Stimulated activated CD8-positive, alpha-beta memory T cell treated with anti-CD3 and anti-CD28 coated beads, Interleukin-4, amount 100 ng/mL, for 1 hour (primary cell): ENCODE data around the gene IRAK1.
"Not testable (repeated sequence)": the region's sequence is repeated elsewhere in the genome, so short reads cannot be mapped to it uniquely, and the experiment has no call there.

ENCODE experiments used
- DNase-seq, 2 donors: peaks; one replicate each; pipeline ENCODE4 v3.0.0-alpha.2; 2020; ENCODE audit warnings: low read depth in 2 of 2, low spot score in 1 of 2

The IRAK1 gene

DNA sequence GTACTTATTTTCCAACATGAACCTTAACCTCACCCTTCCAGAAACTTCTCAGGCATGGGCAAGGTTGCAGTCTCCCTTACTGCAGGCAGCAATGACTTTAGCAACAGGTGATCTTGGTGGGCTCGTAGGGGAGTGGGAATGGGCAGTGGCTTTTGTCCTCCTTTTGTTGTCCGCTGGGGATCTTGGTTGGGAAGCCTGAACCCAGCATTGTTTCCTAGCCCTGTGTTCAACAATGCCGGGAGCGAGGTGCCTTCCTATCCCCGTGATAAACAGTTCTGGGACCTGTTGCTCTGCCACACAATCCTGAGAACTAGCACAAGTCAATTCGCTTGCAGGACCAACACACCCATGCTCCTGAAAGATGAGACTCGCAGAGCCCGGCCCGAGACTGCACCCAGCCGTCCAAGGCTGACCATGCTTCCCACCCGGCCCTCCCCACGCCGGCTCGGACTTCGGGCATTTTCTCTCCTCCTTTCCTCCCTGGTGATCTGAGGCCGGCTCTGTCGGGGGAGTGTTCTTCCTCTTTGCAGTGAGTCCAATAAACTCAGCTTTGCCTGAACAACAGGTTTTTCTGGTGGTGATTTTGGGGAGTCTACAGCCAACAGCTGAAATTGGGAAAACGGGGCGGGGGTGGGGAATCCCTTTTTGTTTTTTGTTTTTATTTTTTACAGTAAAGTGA is 20.2 kb downstream of the IRAK1 start:
- DNase-seq = no peak

DNA sequence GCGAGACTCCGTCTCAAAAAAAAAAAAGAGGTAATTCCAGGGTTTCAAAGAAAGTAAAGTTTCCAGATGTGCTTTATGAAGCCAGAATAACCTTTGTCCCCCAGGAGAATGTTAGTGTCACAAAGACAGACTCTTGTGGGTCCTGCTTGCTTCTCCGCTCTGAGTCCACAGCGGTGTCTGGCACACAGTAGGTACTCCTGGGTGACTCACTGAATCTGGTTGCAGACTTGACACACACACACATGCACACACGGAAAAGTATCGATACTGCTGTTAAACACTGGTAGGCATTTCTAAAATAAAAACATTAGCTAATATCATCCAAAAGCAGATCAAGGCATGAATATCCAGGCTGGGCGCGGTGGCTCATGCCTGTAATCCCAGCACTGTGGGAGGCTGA is 24.2 kb downstream of the IRAK1 start:
- DNase-seq = no peak

DNA sequence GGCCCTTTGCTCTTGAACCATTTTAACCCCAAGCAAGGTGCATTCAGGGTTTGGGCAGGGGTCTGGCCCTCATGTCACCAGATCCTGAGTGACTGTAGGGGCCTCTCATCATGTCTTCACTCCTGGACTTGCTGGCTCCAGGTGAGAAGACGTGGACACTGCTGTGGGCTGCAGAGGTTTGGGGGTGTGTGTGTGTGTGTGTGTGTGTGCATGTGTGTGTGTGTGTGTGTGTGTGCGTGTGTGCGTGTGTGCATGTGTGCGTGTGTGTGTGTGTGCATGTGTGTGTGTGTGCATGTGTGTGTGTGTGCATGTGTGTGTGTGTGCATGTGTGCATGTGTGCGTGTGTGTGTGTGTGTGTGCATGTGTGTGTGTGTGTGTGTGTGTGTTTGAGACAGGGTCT is 25.3 kb downstream of the IRAK1 start:
- not testable (repeated sequence) for DNase-seq

DNA sequence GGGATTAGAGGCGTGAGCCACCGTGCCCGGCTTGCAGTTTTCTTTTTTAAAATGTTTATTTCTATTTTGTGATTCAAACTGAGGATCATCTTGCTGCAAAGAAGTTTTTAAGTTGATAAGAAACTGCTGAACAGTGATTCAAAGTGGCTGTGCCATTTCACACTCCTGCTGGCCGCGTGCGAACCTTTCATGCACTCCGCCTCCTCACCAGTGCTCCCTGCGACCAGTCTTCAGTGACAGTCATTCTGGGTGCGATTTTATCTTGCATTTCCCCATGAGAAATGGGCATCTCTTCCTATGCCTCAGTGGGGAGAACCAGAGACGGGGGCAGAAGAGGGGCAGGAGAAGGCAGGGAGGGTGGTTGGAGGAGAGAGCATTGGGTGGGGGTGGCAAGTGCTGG is 25.7 kb downstream of the IRAK1 start:
- DNase-seq = no peak

DNA sequence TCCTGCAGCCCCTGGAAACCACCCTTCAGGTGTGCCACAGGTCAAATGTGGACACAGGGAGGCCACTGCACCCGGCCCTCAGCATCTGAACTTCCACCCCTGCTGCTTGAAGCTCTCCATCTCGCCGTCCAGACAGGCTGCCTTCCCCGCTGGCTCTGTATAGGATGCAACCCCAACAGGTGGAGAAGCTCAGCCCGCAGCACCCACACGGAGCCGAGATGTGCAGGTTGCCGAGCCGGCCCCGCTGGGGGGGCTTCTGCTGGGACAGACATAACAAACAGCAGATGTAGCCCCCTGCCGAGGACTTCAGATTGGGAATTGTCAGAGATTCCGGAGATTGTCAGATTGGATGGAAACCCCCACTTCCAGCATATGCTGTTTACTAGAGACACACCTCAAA is 26.6 kb downstream of the IRAK1 start:
- DNase-seq = no peak

DNA sequence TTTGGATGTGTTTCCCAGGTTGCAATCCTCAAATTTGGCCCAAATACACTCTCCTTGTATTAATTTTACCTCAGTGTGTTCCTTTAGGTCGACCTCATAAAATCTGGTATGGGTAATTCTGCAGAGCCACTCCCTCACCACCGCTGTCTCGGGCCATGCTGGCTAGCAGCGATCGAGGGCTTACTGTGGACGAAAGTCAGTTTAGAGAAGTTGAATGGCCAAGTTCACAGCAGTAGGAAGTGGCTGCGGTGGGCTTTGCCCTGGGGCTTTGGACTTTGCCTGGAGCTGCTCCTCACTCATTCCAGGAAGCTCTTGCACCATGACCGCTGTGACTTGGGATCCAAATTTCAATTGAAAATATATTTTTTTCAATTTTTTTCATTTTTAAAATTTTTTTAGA is 27.5 kb downstream of the IRAK1 start:
- DNase-seq = no peak

DNA sequence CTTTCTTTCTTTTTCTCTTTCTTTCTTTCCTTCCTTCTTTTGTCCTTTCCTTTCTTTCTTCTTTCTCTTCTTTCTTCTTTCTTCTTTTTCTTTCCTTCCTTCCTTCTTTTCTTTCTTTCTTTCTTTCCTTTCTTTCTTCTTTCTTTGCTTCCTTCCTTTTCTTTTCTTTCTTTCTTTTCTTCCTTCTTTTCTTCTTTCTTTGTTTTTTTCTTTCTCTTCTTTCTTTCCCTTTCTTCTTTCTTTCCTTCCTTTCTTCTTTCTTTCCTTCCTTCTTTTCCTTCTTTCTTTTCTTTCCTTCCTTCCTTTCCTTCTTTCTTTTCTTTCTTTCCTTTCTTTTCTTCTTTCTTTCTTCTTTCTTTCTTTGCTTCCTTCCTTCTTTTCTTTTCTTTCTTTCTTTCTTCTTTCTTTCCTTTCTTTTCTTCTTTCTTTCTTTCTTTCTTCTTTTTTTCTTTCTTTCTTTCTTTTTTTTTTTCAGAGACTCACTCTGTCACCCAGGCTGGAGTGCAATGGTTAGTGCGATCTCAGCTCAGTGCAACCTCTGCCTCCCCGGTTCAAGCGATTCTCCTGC is 28.6 kb downstream of the IRAK1 start:
- DNase-seq = no peak

DNA sequence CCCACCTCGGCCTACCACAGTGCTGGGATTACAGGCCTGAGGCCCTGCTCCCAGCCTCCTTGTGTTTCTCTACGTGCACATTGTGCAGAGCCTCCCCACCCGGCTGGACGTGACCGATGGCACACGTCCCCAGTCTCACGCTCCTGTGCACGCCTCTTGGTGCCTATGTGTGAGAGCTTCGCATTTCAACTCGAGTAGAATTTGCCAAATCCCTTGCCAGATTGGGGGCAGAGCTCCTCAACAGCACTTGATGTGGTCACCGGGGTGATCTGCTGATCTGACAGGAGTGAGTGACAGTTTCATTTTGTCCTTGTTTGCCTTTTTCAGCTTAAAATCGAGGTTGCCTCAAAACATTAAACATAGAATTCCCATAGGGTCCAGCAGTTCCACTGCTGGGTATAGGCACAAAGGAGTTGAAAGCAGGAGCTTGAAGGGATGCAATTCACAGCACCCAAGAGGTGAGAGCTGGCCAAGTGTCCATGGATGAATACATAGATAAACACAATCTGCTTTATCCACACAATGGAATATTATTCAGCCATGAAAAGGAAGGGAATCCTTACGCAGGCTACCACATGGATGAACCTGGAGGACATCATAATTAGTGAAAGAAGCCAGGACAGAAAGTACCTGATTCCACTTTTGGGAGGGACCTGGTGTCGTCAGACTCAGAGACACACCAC is 29.6 kb downstream of the IRAK1 start:
- DNase-seq = no peak

DNA sequence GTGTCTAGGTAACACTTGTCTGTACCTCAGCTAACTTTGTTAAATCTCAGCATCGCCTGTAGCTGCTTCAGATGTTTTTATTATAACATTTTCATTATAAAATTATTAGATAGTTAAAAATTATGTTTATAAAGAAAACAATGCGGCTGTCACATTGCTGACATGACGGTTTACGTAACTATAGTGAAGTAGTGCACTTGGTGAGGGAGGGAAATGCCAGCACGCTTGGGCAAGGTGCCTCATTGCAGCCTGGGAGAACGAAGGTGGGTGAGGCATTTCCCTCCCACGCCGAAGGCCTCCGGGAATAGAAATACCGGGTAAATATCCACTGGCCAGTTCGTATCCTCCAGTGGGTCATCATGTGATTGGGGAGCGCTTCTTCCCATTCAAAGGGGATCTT is 31.2 kb downstream of the IRAK1 start:
- DNase-seq = no peak

DNA sequence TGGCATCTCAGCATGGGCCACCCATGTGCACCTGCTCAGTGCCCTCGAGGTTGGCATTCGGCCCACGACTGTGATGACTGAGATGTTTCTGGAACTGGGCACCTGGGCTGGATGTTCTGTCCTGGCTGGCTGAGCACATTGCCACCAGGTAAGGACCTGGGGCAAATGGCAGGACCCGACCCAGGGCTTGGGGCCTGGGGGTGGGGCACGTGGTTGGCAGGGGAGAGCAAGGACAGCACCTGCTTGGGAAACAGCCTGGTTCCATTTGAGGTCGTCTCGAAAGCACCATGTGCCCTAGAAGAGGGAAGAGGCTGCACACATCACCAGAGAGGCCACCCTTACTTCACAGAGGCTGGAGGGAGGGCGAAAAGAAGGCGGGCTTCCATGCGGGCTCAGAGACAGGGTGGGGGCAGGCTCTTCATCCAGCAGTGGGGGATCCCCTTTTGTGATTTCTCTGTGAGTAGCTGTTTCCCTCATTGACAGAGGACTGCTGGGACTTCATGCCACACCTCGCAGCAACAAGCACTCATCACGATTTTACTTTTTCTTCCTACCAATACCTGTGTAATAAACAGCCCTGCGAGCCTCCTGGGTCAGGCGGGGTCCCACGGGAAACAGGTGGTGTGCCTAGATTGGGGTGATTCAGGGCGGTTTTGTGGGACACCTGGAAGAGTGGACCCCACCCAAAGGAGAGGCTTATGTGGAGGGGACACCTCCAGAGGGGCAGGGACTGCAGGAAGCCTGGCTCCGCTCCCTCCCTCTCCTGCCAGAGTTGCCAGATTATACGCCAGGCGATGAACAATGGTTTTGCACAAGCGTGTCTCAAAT is 35.1 kb downstream of the IRAK1 start:
- DNase-seq = no peak

DNA sequence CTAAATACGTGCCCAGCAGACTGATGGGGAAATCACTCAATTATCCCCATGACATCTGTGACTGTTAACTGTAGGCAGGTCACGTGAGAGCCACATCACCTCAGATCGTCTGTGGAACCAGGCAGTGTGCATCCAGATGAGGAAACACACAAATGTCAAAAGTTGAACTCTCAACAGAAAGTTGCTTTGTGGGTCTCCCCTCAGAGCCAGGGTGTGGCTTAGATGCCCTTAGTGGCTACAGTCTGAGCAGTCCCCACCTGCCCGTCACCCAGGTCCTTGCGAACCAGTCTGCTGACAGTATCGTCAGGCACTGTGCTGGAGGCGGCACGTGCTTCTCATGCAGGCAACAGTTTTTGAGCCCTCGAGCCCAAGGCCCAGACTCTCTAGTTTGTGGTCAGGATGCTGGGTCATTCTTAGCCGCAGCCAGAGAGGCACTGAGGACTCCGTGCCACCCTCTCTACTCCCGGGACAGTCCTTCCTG is 36.3 kb downstream of the IRAK1 start:
- DNase-seq = no peak

DNA sequence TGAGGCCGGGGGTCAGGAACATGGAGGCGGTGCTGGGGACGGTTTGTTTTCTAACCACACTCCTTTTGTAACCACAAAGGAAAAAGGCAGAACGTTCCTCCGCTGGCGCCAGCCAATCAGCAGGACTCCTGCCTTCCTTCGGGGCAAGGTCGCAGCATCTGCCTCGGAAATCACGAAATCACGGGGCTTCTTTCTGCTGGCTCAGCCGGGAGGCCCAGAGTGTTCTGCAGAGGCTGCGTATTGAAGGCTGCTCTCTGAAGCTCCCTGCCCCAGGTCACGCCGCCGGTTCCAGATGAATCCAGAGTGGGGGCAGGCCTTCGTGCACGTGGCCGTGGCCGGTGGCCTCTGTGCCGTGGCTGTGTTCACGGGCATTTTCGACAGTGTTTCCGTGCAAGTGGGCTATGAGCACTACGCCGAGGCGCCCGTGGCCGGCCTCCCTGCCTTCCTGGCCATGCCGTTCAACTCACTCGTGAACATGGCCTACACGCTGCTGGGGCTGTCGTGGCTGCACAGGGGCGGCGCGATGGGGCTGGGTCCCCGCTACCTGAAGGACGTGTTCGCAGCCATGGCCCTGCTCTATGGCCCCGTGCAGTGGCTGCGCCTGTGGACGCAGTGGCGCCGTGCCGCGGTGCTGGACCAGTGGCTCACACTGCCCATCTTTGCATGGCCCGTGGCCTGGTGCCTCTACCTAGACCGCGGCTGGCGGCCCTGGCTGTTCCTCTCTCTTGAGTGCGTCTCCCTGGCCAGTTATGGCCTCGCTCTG is 37.8 kb downstream of the IRAK1 start:
- DNase-seq = no peak

DNA sequence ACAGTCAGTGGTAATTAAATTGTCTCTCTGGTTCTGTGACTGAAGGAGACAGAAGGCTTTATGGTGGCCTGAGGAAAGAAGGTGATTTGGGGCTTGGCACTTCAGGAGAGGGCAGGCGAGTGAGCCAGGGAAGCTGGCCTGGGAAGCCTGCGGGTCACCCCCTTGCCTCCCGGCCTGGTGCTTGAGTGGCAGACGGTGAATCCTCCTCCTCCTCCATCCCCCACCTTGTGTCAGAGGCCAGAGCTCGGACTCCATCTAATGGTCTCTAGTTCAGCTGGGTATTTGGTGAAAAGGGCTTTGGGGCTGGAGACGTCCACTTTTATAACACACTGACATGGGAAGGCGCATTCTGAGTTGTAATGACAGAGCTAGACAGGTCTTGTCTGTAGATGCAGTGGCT is 38.5 kb downstream of the IRAK1 start:
- no peak for DNase-seq

DNA sequence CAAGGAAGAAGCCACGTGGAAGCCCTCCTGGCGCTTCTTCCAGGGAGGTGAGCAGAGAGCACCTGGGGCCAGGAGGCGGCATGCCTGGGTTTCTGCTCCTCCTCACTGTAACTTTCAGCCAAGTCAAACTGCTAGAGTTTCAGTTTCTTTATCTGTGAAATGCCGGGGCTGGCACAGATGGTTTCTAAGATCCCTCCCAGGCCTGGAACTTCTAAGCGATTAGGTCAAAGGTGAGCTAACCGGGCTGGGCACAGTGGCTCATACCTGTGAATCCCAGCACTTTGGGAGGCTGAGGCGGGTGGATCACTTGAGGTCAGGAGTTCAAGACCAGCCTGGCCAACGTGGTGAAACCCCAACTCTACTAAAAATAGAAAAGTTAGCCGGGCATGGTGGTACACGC is 39.3 kb downstream of the IRAK1 start:
- not testable (repeated sequence) for DNase-seq

DNA sequence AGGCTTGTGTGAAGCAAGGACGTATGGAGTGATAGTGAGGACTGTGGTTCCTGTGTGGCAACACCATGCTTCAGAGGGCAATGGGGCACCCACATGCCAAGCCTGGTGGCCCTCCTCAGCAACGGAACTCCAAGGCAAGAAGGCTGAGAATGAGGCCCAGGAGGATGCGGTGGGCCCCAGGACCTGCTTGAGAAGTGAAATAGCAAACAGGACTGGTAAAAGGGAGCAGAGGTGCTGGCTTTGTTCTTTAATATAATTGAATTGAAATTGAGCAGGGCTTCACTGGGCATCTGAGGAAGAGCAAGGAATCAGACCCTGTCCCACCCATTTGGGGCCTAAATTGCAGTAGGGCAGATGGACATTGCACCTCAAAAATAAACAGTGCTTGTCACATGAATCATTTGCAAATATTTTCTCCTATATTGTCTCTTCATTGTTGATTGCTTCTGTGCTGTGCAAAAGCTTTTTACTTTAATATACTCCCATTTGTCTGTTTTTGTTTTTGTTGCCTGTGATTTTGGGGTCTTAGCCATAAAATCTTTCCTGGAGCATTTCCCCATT is 44.9 kb downstream of the IRAK1 start:
- DNase-seq = no peak

DNA sequence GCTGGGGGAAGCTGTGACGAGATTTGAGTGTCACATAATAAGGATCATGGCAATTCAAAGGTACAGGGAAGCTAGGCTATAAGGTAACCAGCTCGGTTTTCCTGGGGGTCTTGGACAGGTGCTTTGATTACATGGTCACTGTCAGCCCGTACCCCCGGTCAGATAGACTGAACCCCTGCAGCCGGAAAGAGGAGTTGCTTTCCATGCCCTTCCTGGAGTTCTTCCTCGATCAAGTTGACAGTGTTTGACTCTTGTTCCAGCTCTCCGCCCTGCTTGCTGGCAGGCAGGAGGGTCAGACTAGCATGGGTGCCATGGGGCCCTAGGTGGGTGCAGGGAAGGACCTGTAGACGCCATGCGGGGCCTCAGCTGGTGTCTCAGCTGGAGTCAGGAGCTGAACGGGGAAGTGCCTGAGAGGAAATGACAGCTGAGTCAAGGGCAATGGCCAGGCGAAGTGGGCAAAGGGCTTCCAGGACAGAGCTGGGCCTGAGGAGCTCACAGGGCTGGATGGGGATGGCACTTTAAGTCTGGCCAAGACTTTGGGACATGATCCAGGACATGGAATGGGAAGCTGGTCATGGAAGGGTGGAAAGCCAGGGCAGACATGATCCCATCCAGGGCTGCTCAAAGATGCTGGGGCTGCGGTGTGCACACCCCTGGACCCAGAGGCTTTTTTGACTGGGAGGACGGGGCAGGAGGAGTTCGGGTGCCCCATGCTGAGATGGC is 45.5 kb downstream of the IRAK1 start:
- DNase-seq = no peak

DNA sequence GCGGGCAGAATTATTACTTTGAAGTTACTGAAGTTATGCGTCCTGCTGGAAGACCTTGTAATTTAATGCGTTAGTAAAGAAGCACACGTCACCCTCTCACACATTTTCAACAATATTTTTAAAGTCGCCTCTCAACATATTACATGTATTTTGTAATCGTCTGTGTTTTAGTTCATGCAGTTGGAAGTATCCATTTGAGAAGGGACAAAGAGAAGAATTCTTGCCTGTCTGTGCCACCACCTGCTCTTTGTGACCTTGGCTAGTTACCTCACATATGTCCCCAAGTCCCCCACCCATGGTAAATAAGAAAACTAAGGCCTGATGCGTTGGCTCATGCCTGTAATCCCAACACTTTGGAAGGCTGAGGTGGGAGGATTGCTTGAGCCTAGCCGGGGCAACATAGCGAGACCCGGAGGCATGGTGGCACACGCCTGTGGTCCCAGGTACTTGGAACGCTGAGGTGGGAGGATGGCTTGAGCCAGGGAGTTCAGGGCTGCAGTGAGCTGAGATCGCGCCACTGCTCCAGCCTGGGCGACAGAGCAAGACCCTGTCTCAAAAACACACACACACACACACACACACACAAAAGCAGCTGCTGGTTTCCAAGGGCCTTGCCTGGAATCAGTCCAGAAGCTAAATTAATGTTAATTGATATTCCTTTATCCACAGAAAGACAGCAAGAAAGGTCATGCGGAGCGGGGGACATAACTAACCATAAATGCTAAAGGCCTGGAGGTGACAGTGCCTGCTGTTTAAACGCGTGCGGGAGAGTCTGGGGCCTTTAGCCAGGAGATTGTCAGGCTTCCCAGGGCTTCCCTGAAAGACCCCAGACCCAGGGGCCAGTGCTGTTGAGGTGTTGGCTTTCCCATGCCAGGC is 46.3 kb downstream of the IRAK1 start:
- no peak for DNase-seq

DNA sequence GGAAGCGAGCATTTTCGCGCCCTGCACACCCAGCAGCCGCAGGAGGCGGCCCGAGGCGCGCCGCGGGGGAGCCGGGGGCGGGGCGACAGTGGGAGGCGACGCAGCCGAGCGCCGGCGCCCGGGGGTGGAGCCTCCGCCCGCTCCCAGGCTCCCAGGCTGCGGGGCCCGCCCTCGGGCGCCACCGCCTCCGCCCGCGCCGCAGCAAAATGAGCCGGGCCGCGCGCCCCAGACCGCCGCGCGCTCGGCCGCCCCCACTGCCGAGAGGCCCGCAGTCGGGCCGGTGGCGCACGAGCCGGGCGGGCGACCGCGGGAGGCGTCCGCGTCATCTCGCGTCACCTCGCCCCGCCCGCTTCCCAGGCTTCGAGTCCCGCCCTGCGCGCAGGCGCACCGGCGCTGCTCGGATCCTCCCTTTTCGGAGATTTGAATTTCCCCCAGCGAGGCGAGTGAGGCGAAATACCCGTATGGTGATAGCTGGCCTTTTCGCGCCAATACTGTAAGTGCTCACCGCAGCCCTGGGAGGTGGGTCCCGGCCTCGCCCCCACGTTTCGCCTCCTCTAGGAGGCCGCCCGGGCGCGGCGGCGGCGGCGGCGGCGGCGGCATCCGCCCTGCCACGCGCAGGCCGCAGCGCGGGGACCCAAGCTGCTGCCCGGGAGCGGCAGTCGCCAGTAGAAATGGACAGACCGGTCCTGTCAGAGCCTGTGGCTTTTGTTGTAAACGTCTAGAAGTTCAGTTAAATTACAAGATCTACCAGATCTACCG is 47.2 kb downstream of the IRAK1 start, which contains the start of gene TMEM187:
Gene TMEM187 (plus strand): TSS at position 387 of the 759 bp plus-strand sequence. CDS start 9,309 bp downstream, outside the sequence.
- DNase-seq = peak; percentile 69 to 76
